HEK293 (cell line): ENCODE results near the gene ATP1A3.

Experiments
- CTCF ChIA-PET: fragments of 350-600 bp; formaldehyde crosslinking; extraction: SDS; loops from one replicate; lab custom pipeline; 2021; ENCODE audit warnings: antibody characterized with exemption; lab: Yijun Ruan, JAX
- POLR2A ChIA-PET: fragments of 300-600 bp; formaldehyde crosslinking; extraction: SDS; loops from one replicate; lab custom pipeline; 2020; ENCODE audit warnings: antibody characterized with exemption, inconsistent platforms; lab: Yijun Ruan, JAX
- H3K27ac ChIP-seq: fragments of 200-500 bp; sonication (Bioruptor generic); 2 replicates; pipeline ENCODE4 v1.5.1; 2014; ENCODE audit warnings: low read depth, low read length, control low read depth, inconsistent platforms; ENCODE audit errors: extremely low read depth
- H3K36me3 ChIP-seq, 2 experiments: fragments of 200-500 bp in 1 of 2; sonication (Bioruptor generic) in 1 of 2; 1 replicate in 1 of 2; 2 replicates in 1 of 2; pipeline ENCODE4 v1.5.1; 2014 to 2017; ENCODE audit warnings: inconsistent platforms in 2 of 2, low read length in 2 of 2; ENCODE audit not compliant: control insufficient read depth in 2 of 2, insufficient read depth in 1 of 2
- H3K4me1 ChIP-seq: fragments of 200-500 bp; sonication (Bioruptor generic); 2 replicates; pipeline ENCODE4 v1.5.1; 2014; ENCODE audit warnings: mild to moderate bottlenecking, low read length, inconsistent platforms; ENCODE audit not compliant: control insufficient read depth, insufficient read depth
- H3K4me3 ChIP-seq: 2 replicates; pipeline ENCODE4 v1.5.1; 2011; ENCODE audit warnings: low read depth, mild to moderate bottlenecking, control low read depth, low read length, moderate library complexity
- H3K9me3 ChIP-seq: fragments of 200-500 bp; sonication (Bioruptor generic); 2 replicates; pipeline ENCODE4 v1.5.1; 2014; ENCODE audit warnings: low read depth, low read length, inconsistent platforms; ENCODE audit not compliant: control insufficient read depth, insufficient read depth
- CTCF ChIP-seq: fragments of 450-650 bp; formaldehyde crosslinking; IDR thresholded peaks from 2 replicates; pipeline ENCODE4 v1.5.1; 2016; ENCODE audit warnings: missing biosample characterization, missing genetic modification characterization
- GLIS2 ChIP-seq: fragments of 450-650 bp; formaldehyde crosslinking; IDR thresholded peaks from 2 replicates; pipeline ENCODE4 v1.5.1; 2016; ENCODE audit warnings: missing biosample characterization, missing genetic modification characterization
- HOXC10 ChIP-seq: sonication (generic); formaldehyde crosslinking; IDR thresholded peaks from 2 replicates; pipeline ENCODE4 v1.8.1; 2023; ENCODE audit warnings: mild to moderate bottlenecking, missing genetic modification reagents
- ZBTB10 ChIP-seq: fragments of 450-650 bp; formaldehyde crosslinking; IDR thresholded peaks from 2 replicates; pipeline ENCODE4 v1.5.1; 2016; ENCODE audit warnings: missing biosample characterization, missing genetic modification characterization
- ZNF138 ChIP-seq: fragments of 450-650 bp; formaldehyde crosslinking; IDR thresholded peaks from 2 replicates; pipeline ENCODE4 v1.5.1; 2016; ENCODE audit warnings: missing biosample characterization, missing genetic modification characterization, borderline replicate concordance
- ZNF202 ChIP-seq: fragments of 450-650 bp; formaldehyde crosslinking; IDR thresholded peaks from 2 replicates; pipeline ENCODE4 v1.5.1; 2016; ENCODE audit warnings: missing biosample characterization, missing genetic modification characterization, borderline replicate concordance
- ZNF239 ChIP-seq: fragments of 450-650 bp; formaldehyde crosslinking; IDR thresholded peaks from 2 replicates; pipeline ENCODE4 v1.5.1; 2016; ENCODE audit warnings: missing biosample characterization, missing genetic modification characterization
- ZNF24 ChIP-seq: fragments of 450-650 bp; formaldehyde crosslinking; IDR thresholded peaks from 2 replicates; pipeline ENCODE4 v1.5.1; 2016; ENCODE audit warnings: missing biosample characterization, missing genetic modification characterization
- ZNF26 ChIP-seq: fragments of 450-650 bp; formaldehyde crosslinking; IDR thresholded peaks from 2 replicates; pipeline ENCODE4 v1.5.1; 2016; ENCODE audit warnings: missing biosample characterization, missing genetic modification characterization
- ZNF391 ChIP-seq: fragments of 450-650 bp; formaldehyde crosslinking; IDR thresholded peaks from 2 replicates; pipeline ENCODE4 v1.5.1; 2016; ENCODE audit warnings: low read depth, missing biosample characterization, missing genetic modification characterization, borderline replicate concordance
- ZNF513 ChIP-seq: fragments of 450-650 bp; IDR thresholded peaks from 2 replicates; pipeline ENCODE4 v1.5.1; 2018; ENCODE audit warnings: missing biosample characterization, missing genetic modification characterization
- ZNF544 ChIP-seq: fragments of 450-650 bp; formaldehyde crosslinking; IDR thresholded peaks from 2 replicates; pipeline ENCODE4 v1.5.0; 2017; ENCODE audit warnings: missing biosample characterization, missing genetic modification characterization
- ZNF571 ChIP-seq: fragments of 450-650 bp; formaldehyde crosslinking; IDR thresholded peaks from 2 replicates; pipeline ENCODE4 v1.5.0; 2017; ENCODE audit warnings: missing biosample characterization, missing genetic modification characterization
- ZNF692 ChIP-seq: fragments of 450-650 bp; formaldehyde crosslinking; IDR thresholded peaks from 2 replicates; pipeline ENCODE4 v1.5.1; 2016; ENCODE audit warnings: missing biosample characterization, missing genetic modification characterization

The ATP1A3 gene

GRCh38 chr19:42023121-42023942, 29.3 kb upstream of the ATP1A3 start (continued):
- no peak for TF ChIP-seq ZBTB10 (tag by site-specific recombination)
- TF ChIP-seq ZNF692 (tag by site-specific recombination), result no peak
- TF ChIP-seq ZNF571 (tag by site-specific recombination), result no peak
- no peak for TF ChIP-seq ZNF24 (tag by site-specific recombination)
- TF ChIP-seq ZNF513 (tag by site-specific recombination), result no peak
- TF ChIP-seq ZNF544 (tag by site-specific recombination), result no peak
- TF ChIP-seq GLIS2 (tag by site-specific recombination), result peak; percentile 3; the same call in 1 of the 2 replicates
- TF ChIP-seq ZNF239 (tag by site-specific recombination), result no peak
- no peak for TF ChIP-seq HOXC10 (CRISPR knock-in tag)
- TF ChIP-seq ZNF138 (tag by site-specific recombination), result no peak
- TF ChIP-seq ZNF26 (tag by site-specific recombination), result no peak
- TF ChIP-seq CTCF (tag by site-specific recombination), result peak; percentile 84

DNA sequence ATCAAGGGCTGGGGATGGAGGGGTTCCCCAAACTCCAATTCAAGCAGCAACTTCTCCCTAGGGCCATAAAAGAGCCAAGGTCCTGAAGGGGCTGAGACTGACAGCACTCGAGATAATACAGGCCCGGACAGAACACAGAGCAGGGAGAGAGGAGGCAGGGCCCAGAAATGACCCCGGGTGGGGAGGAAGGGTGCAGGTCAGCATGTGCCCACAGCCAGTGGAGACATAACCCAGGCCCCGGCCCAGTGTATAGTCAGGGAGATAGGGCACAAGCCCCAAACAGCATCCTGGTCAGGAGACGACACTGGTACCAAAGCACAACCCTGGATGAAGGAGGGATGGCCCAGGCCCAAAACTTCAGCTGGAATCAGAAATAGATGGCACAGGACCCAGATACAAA, 28.6 kb upstream of the ATP1A3 start:
- ChIA-PET CTCF (interaction anchor here (0.6 to 2.6 kb wide), 10 partner anchors 10 to 86 kb away, joined by 3 to 13 read pairs (median 6); partner anchors contain the start of gene RABAC1), POLR2A (interaction anchor here (1.2 kb wide), 1 partner anchor 26 kb away, joined by 3 read pairs; no protein-coding TSS in a partner anchor)
- Histone ChIP-seq H3K36me3 (no peaks in the 10 kb centered on the region), H3K9me3 (no peaks in the 10 kb centered on the region), H3K27ac (no peak overlapping the region), H3K4me3 (no peak overlapping the region), H3K4me1 (no peaks in the 10 kb centered on the region)
- no peak for TF ChIP-seq ZNF202 (tag by site-specific recombination)
- no peak for TF ChIP-seq ZNF391 (tag by site-specific recombination)
